Superior temporal gyrus (tissue), 1 donor: ENCODE results near the gene REEP3.

ENCODE experiments used
- DNase-seq: peaks from one replicate; pipeline ENCODE4 v3.0.0-alpha.2; 2016; ENCODE audit errors: extremely low spot score

REEP3 gene

GRCh38 chr10:63588436-63589167 is 67.4 kb downstream of the REEP3 start:
- no peak for DNase-seq

GRCh38 chr10:63591600-63592379 is 70.6 kb downstream of the REEP3 start:
- DNase-seq = no peak

- DNase-seq = no peak
Measured at GRCh38 chr10:63593576-63593975, 72.4 kb downstream of the REEP3 start.

- DNase-seq = no peak
Measured at GRCh38 chr10:63595072-63595471, 73.9 kb downstream of the REEP3 start.

- no peak for DNase-seq
Measured at GRCh38 chr10:63596924-63597323, 75.7 kb downstream of the REEP3 start.

GRCh38 chr10:63600540-63600939 is 79.3 kb downstream of the REEP3 start:
- DNase-seq = no peak

GRCh38 chr10:63603709-63604445 is 82.7 kb downstream of the REEP3 start:
- DNase-seq = no peak

- peak; percentile 72 for DNase-seq
Measured at GRCh38 chr10:63605197-63605967, 84.2 kb downstream of the REEP3 start.

- DNase-seq = no peak
Measured at GRCh38 chr10:63608511-63608910, 87.3 kb downstream of the REEP3 start.

GRCh38 chr10:63611078-63611477 is 89.9 kb downstream of the REEP3 start:
- DNase-seq = no peak

GRCh38 chr10:63614371-63614891 is 93.2 kb downstream of the REEP3 start:
- DNase-seq = no peak

- no peak for DNase-seq
Measured at GRCh38 chr10:63618552-63618951, 97.4 kb downstream of the REEP3 start.

GRCh38 chr10:63619426-63619825 is 98.2 kb downstream of the REEP3 start:
- DNase-seq = no peak

- no peak for DNase-seq
Measured at GRCh38 chr10:63622097-63622496, 100.9 kb downstream of the REEP3 start.

- no peak for DNase-seq
Measured at GRCh38 chr10:63624701-63625100, 103.5 kb downstream of the REEP3 start.

GRCh38 chr10:63627396-63627795 is 106.2 kb downstream of the REEP3 start:
- no peak for DNase-seq

GRCh38 chr10:63627881-63628296 is 106.7 kb downstream of the REEP3 start:
- DNase-seq = peak; percentile 24

- peak; percentile 83 for DNase-seq
Measured at GRCh38 chr10:63628526-63629362, 107.5 kb downstream of the REEP3 start.

- peak; percentile 97 for DNase-seq
Measured at GRCh38 chr10:63629363-63630084, 108.3 kb downstream of the REEP3 start.
